Motor neuron (in vitro differentiated cells): ENCODE data around the gene CDC42BPG. TPM values are rescaled to one million over a fixed set of nuclear protein-coding genes. Genes with fewer than 3 reads are reported as not detected.
A peak's percentile ranks its signal among the peaks of the same experiment; 100 is the strongest.

Source experiments
- ATAC-seq, 8 experiments: fragments of 200-7000 bp; cut with Tn5 transposase; replicated peaks in 6 of 8; 2 replicates each; pipeline ENCODE4 v1.8.0; 2021; ENCODE audit warnings: mild to moderate bottlenecking in 8 of 8, moderate library complexity in 8 of 8
- H3K27ac ChIP-seq, 2 donors: fragments of 250-450 bp; sonication (Bioruptor Pico); 2 replicates each; pipeline ENCODE4 v1.9.0; 2021; ENCODE audit warnings: antibody characterized with exemption in 2 of 2, mild to moderate bottlenecking in 2 of 2, moderate library complexity in 1 of 2
- H3K4me1 ChIP-seq, 2 donors: fragments of 250-450 bp; sonication (Bioruptor Pico); replicated peaks in 1 of 2; 2 replicates each; pipeline ENCODE4 v1.6.1; 2021; ENCODE audit warnings: antibody characterized with exemption in 2 of 2, mild to moderate bottlenecking in 2 of 2, moderate library complexity in 1 of 2
- H3K4me3 ChIP-seq, 5 donors: fragments of 250-450 bp; sonication (Bioruptor Pico); 2 replicates each; pipeline ENCODE4 v1.9.0; 2021; ENCODE audit warnings: antibody characterized with exemption in 5 of 5, mild to moderate bottlenecking in 5 of 5, moderate library complexity in 4 of 5
- WGBS, 10 experiments: fragments of 450-650 bp; shearing (Covaris generic); methylation state at CpG; one replicate each; pipeline ENCODE4 v1.0.0; 2022; 5-methylcytosine and 5-hydroxymethylcytosine counted together
- in situ Hi-C, 9 experiments: fragments of 400-800 bp; cut with MboI; loops; one replicate each; pipeline ENCODE4 v1.15.0; 2021; ENCODE audit warnings: low sequenced_read_pairs in 9 of 9, low pct_unique_long_range_greater_than_20kb in 2 of 9; ENCODE audit not compliant: unreplicated experiment in 9 of 9
- total RNA-seq, 8 experiments: library from RNA; unstranded; fragments of 300-600 nt; gene quantifications; 2 replicates each; pipeline versions ENCODE4 v1.2.3 to v1.2.4, GENCODE V29; 2022

Gene CDC42BPG
- total RNA-seq, 8 experiments from 2014 or later: 0.05 to 1.2 (median 0.22) TPM; not detected in 1

- no peak for ATAC-seq
- Histone ChIP-seq H3K27ac (no peak overlapping the region), H3K4me3 (no peak overlapping the region), H3K4me1 (peaks cover 0 to 9% of the 10 kb centered on the region in 2 donors)
- WGBS, 10 experiments: 80 to 100% (median 85%) methylated on average over 1 to 2 of the region's 24 CpGs; no CpG with 5 or more reads in 6 of the 10 experiments
- in situ Hi-C loops: loop anchor here in 1 of 9 experiments (10.0 kb wide), 1 partner anchor 55 kb away; no protein-coding TSS in a partner anchor
Measured at GRCh38 chr11:64839887-64840782, 4.3 kb downstream of the CDC42BPG start.

GRCh38 chr11:64839335-64839734 is 5.1 kb downstream of the CDC42BPG start:
- in situ Hi-C loops: no loop called here
- ATAC-seq: no peak
- WGBS, 10 experiments: 40 to 93% (median 85%) methylated on average over 1 to 4 of the region's 13 CpGs; no CpG with 5 or more reads in 4 of the 10 experiments
- H3K27ac ChIP-seq: no peak overlapping the region
- H3K4me3 ChIP-seq: no peak overlapping the region
- peaks cover 0 to 9% of the 10 kb centered on the region in 2 donors for H3K4me1 ChIP-seq

DNA sequence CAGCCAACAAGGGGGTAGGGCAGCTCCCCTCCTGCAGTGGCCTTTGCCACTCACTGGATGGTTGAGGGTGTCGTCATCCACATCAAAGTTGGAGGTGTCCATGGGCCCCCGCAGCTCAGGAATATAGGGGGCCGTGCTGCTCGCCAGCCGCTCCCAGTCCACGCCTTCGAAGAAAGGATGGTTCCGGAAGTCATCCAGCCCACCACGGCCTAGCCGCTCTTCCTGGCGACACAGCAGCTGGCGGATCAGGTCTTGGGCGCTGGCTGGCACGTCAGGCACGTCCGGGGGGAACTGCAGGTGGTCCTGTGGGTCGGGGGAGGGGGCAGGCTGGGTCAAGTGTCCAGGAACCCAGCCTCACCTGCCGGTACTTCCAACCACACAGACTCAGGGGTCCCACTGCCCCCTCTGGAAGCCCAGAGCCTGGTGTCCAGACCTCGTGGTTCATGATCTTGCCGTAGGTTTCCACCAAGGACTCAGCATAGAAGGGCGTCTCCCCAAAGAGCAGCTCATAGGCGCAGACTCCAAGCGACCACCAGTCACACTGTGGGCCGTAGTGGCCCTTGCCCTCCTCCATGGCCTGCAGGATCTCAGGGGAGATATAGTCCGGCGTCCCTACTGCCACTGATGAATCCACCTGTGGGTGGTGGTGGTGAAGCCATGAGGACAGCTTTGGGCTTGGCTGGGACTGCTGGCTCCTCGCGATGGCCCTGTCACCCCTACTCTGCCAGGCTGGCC is 5.7 kb downstream of the CDC42BPG start:
- H3K27ac ChIP-seq: no peak overlapping the region
- ATAC-seq: no peak
- no peak overlapping the region for H3K4me3 ChIP-seq
- H3K4me1 ChIP-seq: peaks cover 0 to 9% of the 10 kb centered on the region in 2 donors
- in situ Hi-C loops: no loop called here
- 87 to 90% methylated on average over 2 to 15 of the region's 28 CpGs; no CpG with 5 or more reads in 8 of the 10 experiments for WGBS, 10 experiments

GRCh38 chr11:64837887-64838351 is 6.5 kb downstream of the CDC42BPG start:
- ATAC-seq: no peak
- Histone ChIP-seq H3K4me3 (no peak overlapping the region), H3K27ac (no peak overlapping the region), H3K4me1 (peaks cover 0 to 6% of the 10 kb centered on the region in 2 donors)
- WGBS, 10 experiments: 60 to 100% (median 82%) methylated on average over 1 to 4 of the region's 10 CpGs; no CpG with 5 or more reads in 6 of the 10 experiments
- in situ Hi-C loops: no loop called here

DNA sequence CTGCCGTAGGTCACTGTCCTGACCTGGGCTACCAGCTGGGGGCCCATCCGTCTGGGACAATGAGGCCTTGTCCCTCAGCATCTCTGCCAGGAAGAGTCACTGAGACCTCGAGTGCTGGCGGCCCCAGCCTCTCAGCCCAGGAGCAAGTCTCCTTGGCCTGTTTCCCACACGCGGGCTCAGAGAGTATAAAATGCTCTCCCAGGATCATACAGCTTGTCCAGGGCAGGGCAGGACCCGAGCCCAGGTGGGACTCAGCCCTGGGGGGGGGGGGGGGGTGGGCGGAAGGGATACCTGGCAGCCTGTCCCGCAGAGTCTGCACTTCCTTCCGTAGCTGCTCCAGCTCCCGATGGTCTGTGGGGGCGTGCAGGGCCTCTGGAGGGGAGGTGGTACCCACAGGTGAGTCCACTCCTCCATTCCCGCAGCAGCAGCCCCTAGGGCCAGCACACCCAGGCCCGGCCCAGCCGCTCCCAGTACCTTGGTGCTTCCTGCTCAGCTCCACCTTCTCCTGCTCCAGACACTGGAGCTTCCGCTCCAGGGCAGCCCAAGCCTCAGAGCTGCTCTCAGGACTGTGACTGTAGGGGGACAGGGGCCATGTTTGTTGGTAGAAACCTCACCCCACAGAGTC is 7.9 kb downstream of the CDC42BPG start:
- in situ Hi-C loops: no loop called here
- ATAC-seq: no peak
- Histone ChIP-seq H3K4me1 (no peaks in the 10 kb centered on the region), H3K27ac (no peak overlapping the region), H3K4me3 (no peak overlapping the region)
- 90 to 100% methylated on average over 2 of the region's 16 CpGs; no CpG with 5 or more reads in 8 of the 10 experiments for WGBS, 10 experiments

- ATAC-seq: peak in 2 of 8 experiments; percentile 8 to 15
- in situ Hi-C loops: no loop called here
- no peak overlapping the region for H3K27ac ChIP-seq
- H3K4me1 ChIP-seq: no peaks in the 10 kb centered on the region
- no peak overlapping the region for H3K4me3 ChIP-seq
- WGBS, 10 experiments: 58 to 97% (median 73%) methylated on average over 1 to 5 of the region's 17 CpGs; no CpG with 5 or more reads in 5 of the 10 experiments
Measured at GRCh38 chr11:64835616-64836447, 8.6 kb downstream of the CDC42BPG start.

GRCh38 chr11:64834723-64835615 is 9.5 kb downstream of the CDC42BPG start:
- Histone ChIP-seq H3K4me3 (no peak overlapping the region), H3K4me1 (no peaks in the 10 kb centered on the region), H3K27ac (no peak overlapping the region)
- in situ Hi-C loops: no loop called here
- ATAC-seq: peak in 3 of 8 experiments; percentile 3 to 86 (median 51)
- 28 to 97% (median 67%) methylated on average over 1 to 6 of the region's 29 CpGs; no CpG with 5 or more reads in 6 of the 10 experiments for WGBS, 10 experiments

- no peak overlapping the region for H3K4me3 ChIP-seq
- ATAC-seq: no peak
- WGBS, 10 experiments: 69 to 100% (median 86%) methylated on average over 1 to 7 of the region's 25 CpGs; no CpG with 5 or more reads in 6 of the 10 experiments
- H3K4me1 ChIP-seq: no peaks in the 10 kb centered on the region
- in situ Hi-C loops: no loop called here
- no peak overlapping the region for H3K27ac ChIP-seq
Measured at GRCh38 chr11:64834031-64834722, 10.3 kb downstream of the CDC42BPG start.

DNA sequence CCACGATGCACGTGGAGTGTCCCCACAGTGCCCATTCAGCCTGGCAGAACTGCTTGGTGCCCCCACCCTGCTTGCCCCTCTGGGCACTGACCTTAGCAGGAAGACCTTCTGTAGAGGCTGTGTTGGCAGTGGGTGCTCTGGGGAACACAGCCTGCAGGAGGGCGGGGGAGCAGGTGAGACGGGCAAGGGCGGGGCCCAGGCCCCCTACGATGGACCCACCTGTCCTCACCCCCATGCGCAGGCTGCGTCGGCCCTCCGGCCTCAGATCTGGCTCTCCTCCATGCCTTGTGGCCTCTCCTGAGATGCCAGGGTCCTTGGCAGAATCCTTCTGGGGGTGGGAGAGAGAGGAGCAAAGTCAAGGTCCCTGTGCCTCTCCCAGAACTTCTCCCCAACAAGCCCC is 10.9 kb downstream of the CDC42BPG start:
- Histone ChIP-seq H3K4me3 (no peak overlapping the region), H3K4me1 (no peaks in the 10 kb centered on the region), H3K27ac (no peak overlapping the region)
- in situ Hi-C loops: no loop called here
- no peak for ATAC-seq
- WGBS, 10 experiments: 80% methylated on average over 2 of the region's 10 CpGs; no CpG with 5 or more reads in 9 of the 10 experiments

DNA sequence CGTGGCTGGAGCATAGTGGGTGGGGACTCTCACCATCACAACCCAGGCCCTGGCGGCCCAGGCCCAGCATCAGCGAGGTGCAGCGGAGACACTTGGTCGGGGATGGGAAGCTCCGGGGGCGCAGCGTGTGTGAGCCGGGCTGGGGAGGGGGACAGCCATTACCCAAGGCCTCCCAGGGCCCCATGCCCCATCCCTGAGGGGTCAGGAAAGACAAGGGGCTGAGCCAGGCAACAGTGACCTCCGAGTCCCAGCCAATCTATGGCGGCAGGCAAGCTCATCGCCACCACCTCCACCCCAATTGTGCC is 11.3 kb downstream of the CDC42BPG start:
- no peak overlapping the region for H3K4me3 ChIP-seq
- ATAC-seq: no peak
- H3K27ac ChIP-seq: no peak overlapping the region
- no peaks in the 10 kb centered on the region for H3K4me1 ChIP-seq
- WGBS, 10 experiments: 80 to 90% methylated on average over 1 to 2 of the region's 12 CpGs; no CpG with 5 or more reads in 8 of the 10 experiments
- in situ Hi-C loops: no loop called here
